Measurements from ENCODE around the gene SDK1. TPM values are rescaled to one million over a fixed set of nuclear protein-coding genes. Genes with fewer than 3 reads are reported as not detected.

Gene SDK1
- total RNA-seq, 1 donor from 2014 or later = 1.1 TPM

DNA sequence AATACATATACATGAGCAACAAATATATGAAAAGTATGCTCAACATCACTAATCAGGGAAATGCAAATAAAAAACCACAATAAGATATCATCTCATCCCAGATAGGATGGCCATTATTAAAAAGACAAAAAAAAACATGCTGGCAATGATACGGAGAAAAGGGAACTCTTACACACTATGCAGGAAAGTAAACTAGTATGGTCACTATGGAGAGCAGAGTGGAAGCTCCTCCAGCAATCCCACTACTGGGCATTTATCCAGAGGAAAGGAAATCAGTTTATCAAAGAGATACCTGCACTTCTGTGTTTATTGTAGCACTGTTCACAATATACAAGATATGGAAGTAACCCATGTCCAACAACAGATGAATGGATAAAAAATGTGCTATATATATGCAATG is 217.5 kb downstream of the SDK1 start:
- no peak for DNase-seq (ENCODE audit: low read depth, low spot score)

DNA sequence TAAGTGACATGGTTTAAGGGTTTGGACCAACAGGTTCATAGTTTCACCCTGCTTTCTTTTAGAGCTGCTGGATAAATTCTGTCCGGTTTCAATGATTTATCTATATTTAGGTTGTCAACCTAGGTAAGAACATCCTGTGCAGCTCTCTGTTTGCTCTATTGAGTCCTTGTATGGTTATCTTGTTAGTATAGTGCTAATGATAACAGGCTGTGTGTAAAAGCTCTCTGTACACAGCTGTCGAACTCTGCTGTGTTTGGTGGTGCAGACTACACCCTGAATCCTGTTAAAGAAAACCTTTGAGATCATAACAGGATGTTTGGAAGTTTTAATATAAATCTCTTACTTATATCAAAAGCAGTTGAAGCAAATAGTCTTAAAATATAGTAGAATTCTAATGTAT is 219.2 kb downstream of the SDK1 start:
- no peak for DNase-seq (ENCODE audit: low read depth, low spot score)

GRCh38 chr7:3527496-3528124 is 226.6 kb downstream of the SDK1 start:
- no peak for DNase-seq (ENCODE audit: low read depth, low spot score)

DNA sequence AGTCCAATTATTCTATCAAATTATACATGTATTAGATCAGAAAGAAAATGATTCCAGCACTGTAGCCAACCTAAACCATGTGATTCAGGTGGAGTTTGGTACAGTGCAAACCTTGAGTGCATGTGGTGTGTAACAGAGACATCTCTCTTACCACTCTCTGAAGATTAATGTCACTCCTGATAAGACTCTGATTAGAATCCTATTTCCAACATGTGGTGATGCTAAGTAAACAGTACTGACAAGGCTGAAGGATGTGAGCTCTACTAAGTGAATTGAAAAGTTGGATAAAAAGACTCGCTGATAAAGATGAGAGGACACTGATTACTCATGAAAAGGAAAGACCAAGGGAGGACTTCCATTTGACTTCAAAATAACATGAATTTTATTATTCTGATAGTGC is 232.0 kb downstream of the SDK1 start:
- no peak for DNase-seq (ENCODE audit: low read depth, low spot score)

DNA sequence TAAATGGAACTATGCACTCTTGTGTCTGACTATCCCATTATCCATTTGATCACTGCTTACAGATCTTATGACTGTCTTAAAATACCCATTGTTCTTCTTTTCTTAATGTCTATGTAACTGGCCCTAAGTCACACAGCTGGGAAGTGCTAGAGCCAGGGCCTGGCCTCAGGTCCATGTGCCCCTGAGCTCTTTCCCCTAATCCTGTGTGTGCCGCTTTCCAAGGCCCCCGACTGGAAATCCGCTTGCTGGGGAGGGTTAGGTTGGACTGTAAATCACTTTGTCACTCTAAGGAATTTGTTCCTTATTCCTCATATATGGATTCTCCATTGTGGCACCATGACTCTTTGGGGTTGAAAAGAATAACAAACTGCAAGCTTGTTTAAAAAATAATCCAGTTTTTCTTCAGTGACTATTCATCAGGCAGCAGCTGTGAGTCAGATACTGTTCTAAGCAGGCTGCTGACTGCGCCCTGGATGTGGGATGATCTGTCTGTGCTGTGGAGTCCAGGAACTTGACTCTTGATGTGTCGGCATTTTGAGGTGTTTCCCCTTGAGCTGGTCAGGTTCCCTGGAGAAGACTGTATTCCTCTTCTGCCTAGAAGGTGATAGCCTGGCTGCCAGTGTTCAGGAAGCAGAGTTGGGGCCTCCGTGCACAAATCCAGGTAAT is 236.3 kb downstream of the SDK1 start:
- no peak for DNase-seq (ENCODE audit: low read depth, low spot score)

GRCh38 chr7:3538041-3538440 is 237.0 kb downstream of the SDK1 start:
- no peak for DNase-seq (ENCODE audit: low read depth, low spot score)

- no peak for DNase-seq (ENCODE audit: low read depth, low spot score)
These were observed 239.6 kb downstream of the SDK1 start for GRCh38 chr7:3540456-3541220.

DNA sequence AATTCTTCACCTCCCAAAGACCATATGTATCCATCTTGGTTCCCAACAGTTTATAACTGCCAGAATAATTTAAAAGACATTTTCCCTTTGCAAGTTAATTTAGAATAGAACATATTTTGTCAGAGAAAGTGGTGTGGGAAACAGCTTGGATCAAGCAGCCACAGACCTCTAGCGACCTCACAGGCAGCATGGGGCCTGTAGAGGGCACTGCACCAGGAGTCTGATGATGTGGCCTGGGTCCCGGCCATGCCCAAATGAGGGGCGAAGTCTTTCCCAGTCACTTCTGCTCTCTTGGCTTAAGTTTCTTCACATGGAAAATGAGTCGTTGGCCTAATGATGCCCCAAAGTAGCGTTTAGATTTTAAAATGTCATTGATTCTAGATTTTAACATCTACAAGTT is 243.2 kb downstream of the SDK1 start:
- DNase-seq (ENCODE audit: low read depth, low spot score) = no peak

GRCh38 chr7:3548815-3549214 is 247.8 kb downstream of the SDK1 start:
- no peak for DNase-seq (ENCODE audit: low read depth, low spot score)

DNA sequence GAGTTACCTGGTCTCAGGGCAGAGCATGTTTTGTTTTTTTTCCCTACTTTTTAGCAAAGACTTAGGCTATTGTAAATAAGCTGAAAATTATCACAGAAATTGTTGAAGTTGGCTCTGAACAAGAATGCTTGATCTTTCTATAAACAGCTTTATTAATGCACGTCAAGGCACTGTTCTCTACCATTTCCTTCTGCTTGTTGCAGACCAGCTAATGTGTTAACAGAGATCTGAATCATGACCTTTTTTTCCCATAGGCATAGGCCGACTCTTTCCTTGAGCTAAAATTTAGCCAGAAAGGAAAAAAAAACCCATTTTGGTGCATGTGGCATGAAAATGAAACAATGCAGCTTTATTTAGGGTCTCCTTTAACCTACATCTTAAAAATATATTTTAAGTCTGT is 248.5 kb downstream of the SDK1 start:
- DNase-seq (ENCODE audit: low read depth, low spot score) = no peak

DNA sequence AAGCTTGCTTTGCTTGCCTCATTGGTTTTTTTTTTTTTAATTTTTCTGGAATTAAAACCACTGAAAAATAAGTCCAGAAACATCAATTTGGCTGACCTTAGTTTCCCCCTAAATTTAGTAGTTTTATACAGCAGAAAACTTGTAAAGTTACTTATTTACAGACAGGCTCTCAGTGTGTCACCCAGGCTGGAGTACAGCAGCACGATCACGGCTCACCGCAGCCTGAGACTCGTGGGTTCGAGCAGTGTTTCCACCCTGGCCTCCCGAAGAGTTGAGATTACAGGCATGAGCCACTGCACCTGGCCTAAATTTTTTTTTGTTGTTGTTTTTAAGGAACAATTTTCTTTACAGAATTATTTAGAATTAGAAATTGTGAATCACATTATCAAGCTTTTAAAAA is 250.5 kb downstream of the SDK1 start:
- DNase-seq (ENCODE audit: low read depth, low spot score) = no peak

DNA sequence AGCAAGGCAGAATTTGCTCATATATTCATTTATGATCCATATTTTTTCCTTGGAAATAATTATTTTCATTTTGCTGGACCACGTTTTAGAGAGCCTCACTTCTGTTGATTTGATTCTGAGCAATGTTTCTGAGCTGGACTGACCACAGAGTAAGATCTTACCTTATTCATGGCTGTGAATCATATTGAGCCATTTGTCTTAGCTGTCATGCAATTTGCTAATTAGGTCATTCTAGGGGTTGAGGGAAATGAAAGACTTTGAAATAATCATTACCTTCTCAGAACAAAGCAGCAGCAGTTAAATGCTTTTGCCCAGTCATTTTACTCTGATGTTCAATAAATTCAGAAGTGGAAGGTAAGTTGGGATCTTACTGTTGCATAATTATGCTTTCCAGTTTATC is 251.4 kb downstream of the SDK1 start:
- no peak for DNase-seq (ENCODE audit: low read depth, low spot score)

- no peak for DNase-seq (ENCODE audit: low read depth, low spot score)
These were observed 257.3 kb downstream of the SDK1 start for GRCh38 chr7:3558400-3558799.

DNA sequence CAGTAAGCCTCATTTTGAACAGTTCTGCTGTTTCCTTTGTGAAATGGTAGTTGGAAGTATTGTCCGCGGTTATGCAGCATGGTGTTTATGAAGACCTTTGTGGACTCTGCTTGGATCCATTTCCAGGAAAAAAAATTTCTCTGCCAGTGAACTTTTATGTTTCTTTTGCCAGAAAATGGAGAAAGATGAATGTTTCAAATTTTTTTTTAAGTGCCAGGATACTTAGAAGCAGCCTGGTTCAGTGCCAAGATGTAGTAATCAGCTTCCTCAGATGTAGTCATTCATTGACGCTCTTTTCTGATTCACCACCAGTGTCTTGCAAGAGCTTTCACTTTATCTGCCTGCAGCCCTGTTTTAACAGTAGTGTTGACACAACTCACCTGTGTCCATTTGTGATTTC is 258.2 kb downstream of the SDK1 start:
- peak; percentile 90 for DNase-seq (ENCODE audit: low read depth, low spot score)

DNA sequence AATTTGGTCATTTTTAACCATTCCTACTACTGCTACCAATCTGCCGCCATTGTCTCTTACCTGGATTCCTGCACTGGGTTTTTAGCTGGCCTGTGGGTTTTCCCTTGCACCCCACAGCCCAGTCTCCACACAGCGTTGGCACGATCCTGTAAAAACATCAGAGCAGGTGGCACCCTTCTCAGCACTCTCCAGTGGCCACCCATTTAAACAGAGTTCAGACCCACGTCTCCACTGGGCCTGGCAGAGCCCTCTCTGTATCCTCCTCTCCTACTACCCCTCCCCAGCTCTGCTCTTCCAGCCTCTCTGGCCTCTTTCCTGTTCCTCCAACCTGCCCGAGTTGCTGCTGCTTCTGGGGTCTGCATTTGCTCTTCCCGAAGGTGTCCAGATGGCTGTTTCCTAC is 259.4 kb downstream of the SDK1 start:
- DNase-seq (ENCODE audit: low read depth, low spot score) = no peak

- DNase-seq (ENCODE audit: low read depth, low spot score) = no peak
These were observed 260.9 kb downstream of the SDK1 start for GRCh38 chr7:3561932-3562331.

DNA sequence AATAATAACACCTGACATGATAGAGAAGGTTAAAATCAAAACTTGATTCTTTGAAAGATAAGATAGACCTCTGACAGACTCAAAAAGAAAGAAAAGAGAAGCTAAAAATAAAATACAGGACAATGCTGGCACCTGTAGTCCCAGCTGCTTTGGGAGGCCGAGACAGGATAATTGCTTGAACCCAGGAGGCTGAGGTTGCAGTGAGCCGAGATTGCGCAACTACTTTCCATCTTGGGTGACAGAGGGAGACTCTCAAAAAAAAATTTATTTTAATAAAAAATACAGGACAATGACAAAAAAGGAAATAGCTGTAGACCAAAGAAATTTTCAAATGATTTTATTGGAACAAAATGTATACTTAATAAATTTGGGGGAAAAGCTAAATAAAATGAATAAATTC is 263.2 kb downstream of the SDK1 start:
- no peak for DNase-seq (ENCODE audit: low read depth, low spot score)

DNA sequence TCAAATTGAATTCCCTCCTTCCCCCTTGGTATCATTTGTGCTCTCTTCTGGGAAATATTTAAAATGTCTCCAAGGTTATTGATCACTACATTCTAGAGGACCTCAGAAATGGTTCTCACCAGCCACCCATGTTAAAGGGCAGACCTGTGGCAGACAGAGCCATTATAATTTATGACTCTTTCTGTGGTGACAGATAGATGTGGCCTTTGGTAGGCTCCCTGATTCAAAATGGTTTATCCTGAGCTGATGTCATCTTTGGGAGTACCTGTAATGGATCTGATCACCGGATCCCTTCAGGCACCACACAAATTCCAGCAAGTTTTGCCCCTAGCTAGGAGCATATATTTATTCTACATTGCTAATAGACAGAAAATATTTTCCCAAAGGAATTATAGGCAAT is 267.5 kb downstream of the SDK1 start:
- DNase-seq (ENCODE audit: low read depth, low spot score) = no peak

GRCh38 chr7:3569643-3570042 is 268.6 kb downstream of the SDK1 start:
- no peak for DNase-seq (ENCODE audit: low read depth, low spot score)

- no peak for DNase-seq (ENCODE audit: low read depth, low spot score)
These were observed 272.1 kb downstream of the SDK1 start for GRCh38 chr7:3573151-3573550.

DNA sequence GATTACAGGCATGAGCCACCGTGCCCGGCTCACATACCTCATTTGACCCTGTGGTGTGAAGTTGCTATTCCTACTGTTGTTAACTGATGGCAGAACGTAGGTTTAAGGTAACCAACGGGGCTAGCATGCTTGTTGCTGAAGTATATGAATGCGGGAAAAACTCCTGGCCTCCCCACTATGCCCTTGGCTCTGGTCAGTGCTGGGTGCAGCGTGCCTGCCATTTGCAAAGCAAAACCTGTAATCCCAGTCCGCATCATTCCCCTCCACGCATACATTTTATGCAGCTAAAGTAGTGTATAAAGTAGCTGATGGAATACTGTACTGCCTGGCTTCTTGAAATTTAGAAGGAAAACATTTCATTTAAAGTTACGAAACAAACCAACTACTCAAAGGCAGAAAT is 273.3 kb downstream of the SDK1 start:
- no peak for DNase-seq (ENCODE audit: low read depth, low spot score)

DNA sequence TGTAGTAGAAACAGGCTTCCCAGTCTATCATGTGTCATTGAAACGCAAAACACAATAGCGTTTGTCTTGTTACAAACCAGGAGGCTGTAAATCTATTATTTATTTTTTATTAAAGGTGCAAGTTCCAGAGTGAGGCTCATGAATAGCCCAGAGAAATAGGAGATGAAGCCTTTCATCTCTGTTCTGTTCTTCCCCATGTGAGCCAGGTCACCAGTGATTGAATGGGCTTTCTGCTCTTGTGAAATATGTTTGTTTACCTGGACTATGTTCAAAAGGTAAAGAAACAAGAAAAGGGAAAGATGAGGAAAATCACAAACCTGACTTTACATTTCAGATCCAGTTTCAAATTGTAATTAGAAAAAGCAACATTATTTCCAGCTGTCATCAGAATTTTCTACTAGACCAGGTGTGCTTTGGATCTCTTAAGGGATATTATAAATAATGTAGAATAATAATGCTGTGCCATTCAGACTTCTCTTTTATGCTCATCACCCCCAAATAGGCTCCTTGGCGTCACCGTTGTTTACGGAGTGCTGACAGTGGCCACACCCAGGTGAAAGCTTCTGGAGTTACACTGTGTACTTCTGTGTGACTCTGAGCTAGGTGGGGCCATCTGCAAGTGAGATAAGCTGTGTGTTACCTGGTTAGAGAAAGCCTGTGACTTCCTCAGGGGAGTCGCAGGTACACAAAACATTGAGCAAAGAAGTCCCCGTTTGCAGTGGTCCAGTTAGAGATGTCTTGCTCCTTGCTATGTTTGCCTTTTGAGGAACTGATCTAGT is 274.9 kb downstream of the SDK1 start:
- no peak for DNase-seq (ENCODE audit: low read depth, low spot score)
